ENCODE data around the gene PRDX2.

The PRDX2 gene

DNA sequence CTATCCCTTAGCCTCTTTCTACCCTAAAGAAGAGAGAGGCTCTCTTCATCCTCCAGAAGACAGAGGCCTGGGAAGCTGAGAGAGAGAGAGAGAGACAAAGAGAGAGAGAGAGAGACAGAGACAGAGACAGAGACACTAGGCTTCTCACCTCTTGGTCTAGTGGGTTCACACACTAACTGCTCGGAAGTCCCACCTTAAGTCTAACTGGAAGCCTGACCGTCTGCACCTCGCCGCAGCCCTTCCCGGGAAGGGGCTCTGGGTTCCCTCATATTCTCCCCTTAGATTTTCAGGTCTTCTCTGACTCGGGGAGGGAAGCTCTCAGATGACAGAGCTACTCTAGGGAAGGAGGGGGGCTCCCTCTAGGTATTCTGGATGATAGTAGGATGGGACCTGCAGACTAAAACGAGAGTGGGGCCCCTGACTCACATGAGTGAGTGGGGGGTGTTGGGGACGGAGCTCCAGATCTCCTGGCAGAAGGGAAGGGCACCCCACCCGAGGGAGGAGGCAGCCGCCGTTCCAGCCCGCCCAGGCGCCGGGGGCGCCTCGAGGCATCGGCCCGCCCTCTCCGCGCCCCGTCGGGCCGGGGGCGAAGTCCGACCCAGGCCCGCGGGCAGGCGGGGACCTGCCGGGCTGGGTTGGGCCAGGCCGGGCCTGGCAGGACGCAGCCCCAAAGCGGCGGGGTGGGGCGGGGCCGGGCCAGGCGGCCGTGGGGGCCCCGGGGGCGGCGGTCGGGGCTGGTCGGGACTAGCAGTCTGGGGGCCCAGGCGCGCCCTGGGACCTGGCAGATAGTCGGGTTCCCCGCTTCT is 12.3 kb downstream of the PRDX2 start:
- Histone ChIP-seq H4K20me1 (ENCODE audit: insufficient read depth, low read length, poor library complexity, severe bottlenecking) (no peaks in the 10 kb centered on the region), H3K4me3 (ENCODE audit: low read length, poor library complexity, severe bottlenecking) (no peak overlapping the region), H3K27me3 (ENCODE audit: insufficient read depth, low read length, poor library complexity, severe bottlenecking) (no peaks in the 10 kb centered on the region), H3K9me3 (ENCODE audit: insufficient read depth, low read depth, low read length) (no peaks in the 10 kb centered on the region), H2AFZ (ENCODE audit: low read length) (no peak overlapping the region), H3F3A (ENCODE audit: low read depth) (no peaks in the 10 kb centered on the region; the same call in 1 of the 2 replicates), H3K79me2 (ENCODE audit: insufficient read depth, low read length) (peaks cover 21% of the 10 kb centered on the region), H3K9me2 (replicated peaks; ENCODE audit: low read depth, low read length) (no peaks in the 10 kb centered on the region), H3K9ac (ENCODE audit: low read depth, low read length, poor library complexity, severe bottlenecking) (no peak overlapping the region), H3K4me1 (ENCODE audit: insufficient read depth, low read length, poor library complexity, severe bottlenecking) (peaks cover 41% of the 10 kb centered on the region), H3K36me3 (ENCODE audit: insufficient read depth, low read length) (no peaks in the 10 kb centered on the region), H3K4me2 (ENCODE audit: low read depth, low read length, poor library complexity, severe bottlenecking) (no peak overlapping the region)
- no peak for TF ChIP-seq EZH2phosphoT487 (IDR thresholded peaks at IDR 0.05; ENCODE audit: borderline replicate concordance)
- TF ChIP-seq, protein P1, sequence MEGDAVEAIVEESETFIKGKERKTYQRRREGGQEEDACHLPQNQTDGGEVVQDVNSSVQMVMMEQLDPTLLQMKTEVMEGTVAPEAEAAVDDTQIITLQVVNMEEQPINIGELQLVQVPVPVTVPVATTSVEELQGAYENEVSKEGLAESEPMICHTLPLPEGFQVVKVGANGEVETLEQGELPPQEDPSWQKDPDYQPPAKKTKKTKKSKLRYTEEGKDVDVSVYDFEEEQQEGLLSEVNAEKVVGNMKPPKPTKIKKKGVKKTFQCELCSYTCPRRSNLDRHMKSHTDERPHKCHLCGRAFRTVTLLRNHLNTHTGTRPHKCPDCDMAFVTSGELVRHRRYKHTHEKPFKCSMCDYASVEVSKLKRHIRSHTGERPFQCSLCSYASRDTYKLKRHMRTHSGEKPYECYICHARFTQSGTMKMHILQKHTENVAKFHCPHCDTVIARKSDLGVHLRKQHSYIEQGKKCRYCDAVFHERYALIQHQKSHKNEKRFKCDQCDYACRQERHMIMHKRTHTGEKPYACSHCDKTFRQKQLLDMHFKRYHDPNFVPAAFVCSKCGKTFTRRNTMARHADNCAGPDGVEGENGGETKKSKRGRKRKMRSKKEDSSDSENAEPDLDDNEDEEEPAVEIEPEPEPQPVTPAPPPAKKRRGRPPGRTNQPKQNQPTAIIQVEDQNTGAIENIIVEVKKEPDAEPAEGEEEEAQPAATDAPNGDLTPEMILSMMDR (conservative IDR thresholded peaks at IDR 0.05; ENCODE audit: low read length): no peak

DNA sequence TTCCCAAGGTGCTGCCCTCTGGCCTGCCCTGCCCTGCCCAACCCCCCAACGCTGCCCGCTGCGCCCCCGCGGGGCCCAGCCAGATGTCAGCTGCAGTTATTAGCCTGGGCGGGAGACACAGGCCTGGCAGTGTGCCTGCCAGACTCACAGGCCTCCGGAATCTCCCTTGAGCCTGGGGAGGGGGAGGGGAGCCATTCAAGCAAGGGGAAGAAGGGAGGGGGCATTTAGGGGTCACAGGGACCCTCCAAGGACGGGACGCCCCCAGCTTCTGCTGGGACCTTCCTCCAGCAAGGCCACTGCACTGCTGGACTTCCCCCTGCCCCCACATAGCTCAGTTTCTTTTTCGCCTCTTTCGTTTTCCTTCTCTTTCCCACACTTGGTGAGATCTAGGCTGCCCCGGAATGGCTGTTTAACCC is 12.9 kb downstream of the PRDX2 start:
- TF ChIP-seq, protein P1 (conservative IDR thresholded peaks at IDR 0.05; ENCODE audit: low read length): no peak
- no peak for TF ChIP-seq EZH2phosphoT487 (IDR thresholded peaks at IDR 0.05; ENCODE audit: borderline replicate concordance)
- H3K4me1 ChIP-seq (ENCODE audit: insufficient read depth, low read length, poor library complexity, severe bottlenecking): peaks cover 35% of the 10 kb centered on the region
- no peaks in the 10 kb centered on the region for H3K9me3 ChIP-seq (ENCODE audit: insufficient read depth, low read depth, low read length)
- H3K9me2 ChIP-seq (replicated peaks; ENCODE audit: low read depth, low read length): no peaks in the 10 kb centered on the region
- H4K20me1 ChIP-seq (ENCODE audit: insufficient read depth, low read length, poor library complexity, severe bottlenecking): no peaks in the 10 kb centered on the region
- no peaks in the 10 kb centered on the region for H3K27me3 ChIP-seq (ENCODE audit: insufficient read depth, low read length, poor library complexity, severe bottlenecking)
- H3K79me2 ChIP-seq (ENCODE audit: insufficient read depth, low read length): peaks cover 21% of the 10 kb centered on the region
- H2AFZ ChIP-seq (ENCODE audit: low read length): no peak overlapping the region
- H3K4me3 ChIP-seq (ENCODE audit: low read length, poor library complexity, severe bottlenecking): no peak overlapping the region
- H3F3A ChIP-seq (ENCODE audit: low read depth): no peaks in the 10 kb centered on the region; the same call in 1 of the 2 replicates
- no peak overlapping the region for H3K9ac ChIP-seq (ENCODE audit: low read depth, low read length, poor library complexity, severe bottlenecking)
- no peaks in the 10 kb centered on the region for H3K36me3 ChIP-seq (ENCODE audit: insufficient read depth, low read length)
- H3K4me2 ChIP-seq (ENCODE audit: low read depth, low read length, poor library complexity, severe bottlenecking): no peak overlapping the region

DNA sequence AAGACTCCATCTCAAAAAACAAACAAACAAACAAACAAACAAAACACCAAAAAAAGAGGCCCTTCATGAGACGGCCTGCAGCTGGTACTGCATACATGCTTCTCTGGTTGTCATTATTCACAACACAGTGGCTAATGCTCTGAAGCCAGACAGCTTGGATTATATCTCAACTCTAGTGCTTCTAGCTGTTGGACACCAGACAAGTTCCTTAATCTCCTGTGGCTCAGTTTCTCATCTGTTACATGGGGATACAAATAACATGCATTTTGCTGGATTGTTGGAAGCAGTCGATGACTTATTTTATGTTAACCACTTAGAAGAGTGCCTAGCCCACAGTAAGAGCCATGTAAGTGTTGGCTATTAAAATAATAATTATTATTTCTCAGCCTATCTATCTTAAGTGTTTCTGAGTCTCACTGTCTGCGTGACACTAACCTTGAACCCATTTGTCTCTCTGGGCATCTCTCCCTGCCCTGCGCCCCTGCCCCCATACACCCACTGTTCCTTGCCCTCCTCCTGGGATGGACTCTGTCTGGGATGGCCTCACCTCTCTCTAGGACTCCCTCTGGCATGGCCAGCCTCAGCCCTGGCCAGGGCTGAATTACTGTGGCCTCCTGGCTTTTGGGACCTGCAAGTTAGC is 13.4 kb downstream of the PRDX2 start:
- Histone ChIP-seq H3K9me3 (ENCODE audit: insufficient read depth, low read depth, low read length) (no peaks in the 10 kb centered on the region), H3K4me1 (ENCODE audit: insufficient read depth, low read length, poor library complexity, severe bottlenecking) (peaks cover 33% of the 10 kb centered on the region), H3K4me3 (ENCODE audit: low read length, poor library complexity, severe bottlenecking) (no peak overlapping the region), H3F3A (ENCODE audit: low read depth) (no peaks in the 10 kb centered on the region; the same call in 1 of the 2 replicates), H4K20me1 (ENCODE audit: insufficient read depth, low read length, poor library complexity, severe bottlenecking) (no peaks in the 10 kb centered on the region), H3K36me3 (ENCODE audit: insufficient read depth, low read length) (no peaks in the 10 kb centered on the region), H3K9ac (ENCODE audit: low read depth, low read length, poor library complexity, severe bottlenecking) (no peak overlapping the region), H2AFZ (ENCODE audit: low read length) (no peak overlapping the region), H3K9me2 (replicated peaks; ENCODE audit: low read depth, low read length) (no peaks in the 10 kb centered on the region), H3K4me2 (ENCODE audit: low read depth, low read length, poor library complexity, severe bottlenecking) (no peak overlapping the region), H3K27me3 (ENCODE audit: insufficient read depth, low read length, poor library complexity, severe bottlenecking) (no peaks in the 10 kb centered on the region), H3K79me2 (ENCODE audit: insufficient read depth, low read length) (peaks cover 19% of the 10 kb centered on the region)
- TF ChIP-seq EZH2phosphoT487 (IDR thresholded peaks at IDR 0.05; ENCODE audit: borderline replicate concordance): no peak
- TF ChIP-seq, protein P1 (conservative IDR thresholded peaks at IDR 0.05; ENCODE audit: low read length): no peak
